ENCODE data around the gene STRAP. TPM values are rescaled to one million over a fixed set of nuclear protein-coding genes. Genes with fewer than 3 reads are reported as not detected.

STRAP gene
- total and polyA plus RNA-seq, 2 donors (not counting 1 experiment from before 2014, with no cell fraction given): 44.4 to 49.0 TPM

DNA sequence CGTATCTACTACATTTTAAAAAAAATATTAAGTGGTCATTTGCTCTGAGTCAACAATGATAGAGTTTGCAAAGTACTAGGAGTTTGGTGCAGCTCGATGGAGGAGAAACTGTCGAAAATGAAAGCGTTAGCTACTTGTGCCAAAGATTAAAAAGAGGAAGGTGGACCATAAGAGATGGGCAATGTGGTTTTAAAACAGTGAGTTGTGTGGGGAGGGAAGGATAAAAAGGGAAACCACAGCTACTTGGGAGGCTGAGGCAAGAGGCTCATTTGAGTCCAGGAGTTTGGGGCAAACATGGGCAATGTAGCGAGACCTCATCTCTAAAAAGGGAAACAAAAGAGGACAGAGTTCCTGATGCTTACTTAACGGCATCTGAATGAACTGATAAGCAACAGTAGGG, 18.2 kb upstream of the STRAP start:
- H3K4me3 ChIP-seq (ENCODE audit: control extremely low read depth in 1 of 5, extremely low read depth in 1 of 5, insufficient read depth in 1 of 5, low read depth in 2 of 5, low read length in 4 of 5): peak overlapping the region in 1 of 5 experiments; percentile 44
- POLR2A ChIA-PET: no interaction called here
- peak overlapping the region; percentile 52 for H3K4me2 ChIP-seq (replicated peaks; ENCODE audit: low read depth, low read length, poor library complexity, severe bottlenecking)
- H3K9me3 Mint-ChIP-seq (ENCODE audit: insufficient read depth): no peaks in the 10 kb centered on the region
- no peak overlapping the region for H3K27ac Mint-ChIP-seq
- peak overlapping the region; percentile 13 for H2AFZ ChIP-seq (ENCODE audit: insufficient read depth, low read depth, low read length, poor library complexity, severe bottlenecking)
- ATAC-seq (ENCODE audit: low read depth): peak; percentile 56
- peak overlapping the region; percentile 13 for H3K9ac ChIP-seq (ENCODE audit: low read length)
- H3K4me1 Mint-ChIP-seq: peaks cover 7% of the 10 kb centered on the region
- H3K79me2 ChIP-seq (ENCODE audit: control insufficient read depth, insufficient read depth, low read length): no peaks in the 10 kb centered on the region
- H3K27ac ChIP-seq (ENCODE audit: low read length in 2 of 2): no peak overlapping the region
- peak; percentile 55 for DNase-seq
- intact Hi-C loops (cut with micrococcal nuclease): loop anchor here (1.0 kb wide), 1 partner anchor 18 kb away; the partner anchor contains the start of gene STRAP
- no peaks in the 10 kb centered on the region for H4K20me1 ChIP-seq (ENCODE audit: control insufficient read depth, insufficient read depth, low read length, poor library complexity, severe bottlenecking)
- 0% methylated on average over 3 of the region's 6 CpGs for WGBS (ENCODE audit: insufficient coverage)
- H3K9me3 ChIP-seq (ENCODE audit: control extremely low read depth in 1 of 3, control insufficient read depth in 2 of 3, insufficient read depth in 1 of 3, low read length in 2 of 3): peaks cover 0 to under 1% (median 0%) of the 10 kb centered on the region in 3 donors
- CTCF ChIA-PET: interaction anchor here (0.8 to 1.2 kb wide), 3 partner anchors 274 to 317 kb away, joined by 3 to 5 read pairs (median 4); no protein-coding TSS in a partner anchor
- H3K27me3 Mint-ChIP-seq: no peaks in the 10 kb centered on the region
- TF ChIP-seq, protein P1, sequence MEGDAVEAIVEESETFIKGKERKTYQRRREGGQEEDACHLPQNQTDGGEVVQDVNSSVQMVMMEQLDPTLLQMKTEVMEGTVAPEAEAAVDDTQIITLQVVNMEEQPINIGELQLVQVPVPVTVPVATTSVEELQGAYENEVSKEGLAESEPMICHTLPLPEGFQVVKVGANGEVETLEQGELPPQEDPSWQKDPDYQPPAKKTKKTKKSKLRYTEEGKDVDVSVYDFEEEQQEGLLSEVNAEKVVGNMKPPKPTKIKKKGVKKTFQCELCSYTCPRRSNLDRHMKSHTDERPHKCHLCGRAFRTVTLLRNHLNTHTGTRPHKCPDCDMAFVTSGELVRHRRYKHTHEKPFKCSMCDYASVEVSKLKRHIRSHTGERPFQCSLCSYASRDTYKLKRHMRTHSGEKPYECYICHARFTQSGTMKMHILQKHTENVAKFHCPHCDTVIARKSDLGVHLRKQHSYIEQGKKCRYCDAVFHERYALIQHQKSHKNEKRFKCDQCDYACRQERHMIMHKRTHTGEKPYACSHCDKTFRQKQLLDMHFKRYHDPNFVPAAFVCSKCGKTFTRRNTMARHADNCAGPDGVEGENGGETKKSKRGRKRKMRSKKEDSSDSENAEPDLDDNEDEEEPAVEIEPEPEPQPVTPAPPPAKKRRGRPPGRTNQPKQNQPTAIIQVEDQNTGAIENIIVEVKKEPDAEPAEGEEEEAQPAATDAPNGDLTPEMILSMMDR (IDR thresholded peaks at IDR 0.05): no peak
- peaks cover 0 to 4% of the 10 kb centered on the region in 2 donors for H3K4me1 ChIP-seq (ENCODE audit: control insufficient read depth in 2 of 2, insufficient read depth in 2 of 2, low read length in 2 of 2)
- H3K4me3 Mint-ChIP-seq: peak overlapping the region; percentile 3
- H3K36me3 ChIP-seq (replicated peaks in 1 of 2; ENCODE audit: control extremely low read depth in 1 of 2, control insufficient read depth in 1 of 2, extremely low read depth in 1 of 2, insufficient read depth in 2 of 2, low read length in 1 of 2): no peaks in the 10 kb centered on the region
- no peaks in the 10 kb centered on the region for H3K27me3 ChIP-seq (replicated peaks in 1 of 4; ENCODE audit: control extremely low read depth in 1 of 4, control insufficient read depth in 3 of 4, insufficient read depth in 4 of 4, low read length in 3 of 4)

DNA sequence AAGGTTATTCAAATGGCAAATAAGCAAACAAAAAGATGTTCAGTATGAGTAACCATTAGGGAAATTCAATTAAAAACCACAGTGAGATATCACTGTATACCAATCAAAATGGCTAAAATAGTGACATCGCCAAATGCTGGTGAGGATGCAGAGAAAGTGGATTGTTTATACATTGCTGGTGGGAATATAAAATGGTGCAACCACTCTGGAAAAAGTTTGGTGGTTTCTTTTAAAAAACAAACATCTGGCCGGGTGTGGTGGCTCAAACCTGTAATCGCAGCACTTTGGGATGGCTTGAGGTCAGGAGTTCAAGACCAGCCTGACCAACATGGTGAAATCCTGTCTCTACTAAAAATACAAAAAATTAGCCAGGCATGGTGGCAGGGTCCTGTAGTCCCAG, 14.0 kb upstream of the STRAP start:
- Histone ChIP-seq H3K4me3 (ENCODE audit: control extremely low read depth in 1 of 5, extremely low read depth in 1 of 5, insufficient read depth in 1 of 5, low read depth in 2 of 5, low read length in 4 of 5) (no peak overlapping the region), H3K4me2 (replicated peaks; ENCODE audit: low read depth, low read length, poor library complexity, severe bottlenecking) (no peak overlapping the region), H3K27ac (ENCODE audit: low read length in 2 of 2) (no peak overlapping the region), H3K36me3 (replicated peaks in 1 of 2; ENCODE audit: control extremely low read depth in 1 of 2, control insufficient read depth in 1 of 2, extremely low read depth in 1 of 2, insufficient read depth in 2 of 2, low read length in 1 of 2) (no peaks in the 10 kb centered on the region), H3K4me1 (ENCODE audit: control insufficient read depth in 2 of 2, insufficient read depth in 2 of 2, low read length in 2 of 2) (peaks cover 0 to 4% of the 10 kb centered on the region in 2 donors), H3K9me3 (ENCODE audit: control extremely low read depth in 1 of 3, control insufficient read depth in 2 of 3, insufficient read depth in 1 of 3, low read length in 2 of 3) (peaks cover 0 to 3% (median 0%) of the 10 kb centered on the region in 3 donors), H2AFZ (ENCODE audit: insufficient read depth, low read depth, low read length, poor library complexity, severe bottlenecking) (no peak overlapping the region), H4K20me1 (ENCODE audit: control insufficient read depth, insufficient read depth, low read length, poor library complexity, severe bottlenecking) (no peaks in the 10 kb centered on the region), H3K79me2 (ENCODE audit: control insufficient read depth, insufficient read depth, low read length) (no peaks in the 10 kb centered on the region), H3K27me3 (replicated peaks in 1 of 4; ENCODE audit: control extremely low read depth in 1 of 4, control insufficient read depth in 3 of 4, insufficient read depth in 4 of 4, low read length in 3 of 4) (no peaks in the 10 kb centered on the region), H3K9ac (ENCODE audit: low read length) (no peak overlapping the region)
- Mint-ChIP-seq H3K27me3 (no peaks in the 10 kb centered on the region), H3K9me3 (ENCODE audit: insufficient read depth) (no peaks in the 10 kb centered on the region), H3K27ac (no peak overlapping the region), H3K4me3 (no peak overlapping the region), H3K4me1 (peaks cover 7% of the 10 kb centered on the region)
- no peak for ATAC-seq (ENCODE audit: low read depth)
- CTCF ChIA-PET: no interaction called here
- no peak for DNase-seq
- intact Hi-C loops (cut with micrococcal nuclease): no loop called here
- no CpG with 5 or more reads among the region's 3 CpGs for WGBS (ENCODE audit: insufficient coverage)
- POLR2A ChIA-PET: no interaction called here
- TF ChIP-seq, protein P1 (IDR thresholded peaks at IDR 0.05): no peak
- no peak for TF ChIP-seq EZH2 (IDR thresholded peaks at IDR 0.05; ENCODE audit: borderline replicate concordance, insufficient read depth, low read depth, low read length, poor library complexity, severe bottlenecking)

All from B cell (primary cell).